GM10266 (cell line): Measurements from ENCODE around the gene PRR14.
A peak's percentile ranks its signal among the peaks of the same experiment; 100 is the strongest.
"Not testable (repeated sequence)": the region's sequence is repeated elsewhere in the genome, so short reads cannot be mapped to it uniquely, and the experiment has no call there.

ENCODE experiments used
- DNase-seq: peaks from one replicate; pipeline ENCODE4 v3.0.0; 2012; ENCODE audit errors: extremely low spot score
- TF ChIP-seq, protein P1 (sequence below): IDR thresholded peaks from 2 replicates; pipeline ENCODE4 v1.5.1; 2012; ENCODE audit warnings: mild to moderate bottlenecking, low read depth; ENCODE audit not compliant: control insufficient read depth, insufficient read depth; ENCODE audit errors: missing control alignments

Gene PRR14

DNA sequence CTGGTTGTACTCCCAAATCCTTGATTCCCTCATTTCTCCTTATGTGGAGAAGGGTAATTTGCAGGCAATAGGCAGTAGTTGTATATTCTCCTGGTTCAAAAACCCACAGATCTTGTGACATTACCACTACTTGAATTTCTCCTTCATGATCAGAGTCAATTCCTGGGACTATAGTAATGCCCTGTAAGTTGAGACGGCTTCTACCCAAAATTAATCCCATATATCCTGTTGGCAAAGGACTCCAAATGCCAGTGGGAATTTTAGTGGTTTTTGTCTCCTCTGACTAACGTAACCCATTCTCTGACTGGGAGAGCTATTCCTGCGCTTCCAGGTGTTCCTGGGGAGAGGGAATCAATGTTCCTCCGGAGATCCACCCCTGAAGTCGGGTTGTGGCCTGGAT lies 29.0 kb upstream of the PRR14 start:
- TF ChIP-seq, protein P1, sequence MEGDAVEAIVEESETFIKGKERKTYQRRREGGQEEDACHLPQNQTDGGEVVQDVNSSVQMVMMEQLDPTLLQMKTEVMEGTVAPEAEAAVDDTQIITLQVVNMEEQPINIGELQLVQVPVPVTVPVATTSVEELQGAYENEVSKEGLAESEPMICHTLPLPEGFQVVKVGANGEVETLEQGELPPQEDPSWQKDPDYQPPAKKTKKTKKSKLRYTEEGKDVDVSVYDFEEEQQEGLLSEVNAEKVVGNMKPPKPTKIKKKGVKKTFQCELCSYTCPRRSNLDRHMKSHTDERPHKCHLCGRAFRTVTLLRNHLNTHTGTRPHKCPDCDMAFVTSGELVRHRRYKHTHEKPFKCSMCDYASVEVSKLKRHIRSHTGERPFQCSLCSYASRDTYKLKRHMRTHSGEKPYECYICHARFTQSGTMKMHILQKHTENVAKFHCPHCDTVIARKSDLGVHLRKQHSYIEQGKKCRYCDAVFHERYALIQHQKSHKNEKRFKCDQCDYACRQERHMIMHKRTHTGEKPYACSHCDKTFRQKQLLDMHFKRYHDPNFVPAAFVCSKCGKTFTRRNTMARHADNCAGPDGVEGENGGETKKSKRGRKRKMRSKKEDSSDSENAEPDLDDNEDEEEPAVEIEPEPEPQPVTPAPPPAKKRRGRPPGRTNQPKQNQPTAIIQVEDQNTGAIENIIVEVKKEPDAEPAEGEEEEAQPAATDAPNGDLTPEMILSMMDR: no peak
- DNase-seq: no peak

DNA sequence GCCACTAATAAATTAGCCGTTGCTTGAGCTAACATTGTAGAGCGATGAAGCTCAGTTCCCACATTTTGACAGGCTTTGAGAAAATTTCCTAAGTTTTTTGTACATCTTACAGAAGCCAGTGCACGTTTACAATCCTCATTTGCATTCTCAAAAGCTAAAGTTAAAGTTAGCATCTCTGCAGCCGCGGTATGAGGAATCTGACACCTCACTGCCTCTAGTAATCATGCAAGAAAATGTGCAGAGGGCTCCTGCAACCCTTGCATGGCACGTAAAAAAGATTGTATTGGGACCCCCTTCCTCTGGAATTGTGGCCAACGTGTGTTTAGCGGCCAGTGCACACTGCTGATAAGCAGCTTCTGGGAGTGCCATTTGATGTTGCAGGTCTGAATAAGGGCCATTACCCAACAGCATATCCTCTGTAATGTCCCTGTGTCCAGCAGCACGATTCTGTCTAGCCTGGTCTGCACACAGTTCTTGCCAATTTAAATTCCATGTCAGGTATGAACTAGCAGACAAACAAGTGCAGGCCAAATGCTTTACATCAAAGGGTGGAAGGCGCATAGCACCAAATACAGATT lies 28.2 kb upstream of the PRR14 start:
- DNase-seq: no peak

DNA sequence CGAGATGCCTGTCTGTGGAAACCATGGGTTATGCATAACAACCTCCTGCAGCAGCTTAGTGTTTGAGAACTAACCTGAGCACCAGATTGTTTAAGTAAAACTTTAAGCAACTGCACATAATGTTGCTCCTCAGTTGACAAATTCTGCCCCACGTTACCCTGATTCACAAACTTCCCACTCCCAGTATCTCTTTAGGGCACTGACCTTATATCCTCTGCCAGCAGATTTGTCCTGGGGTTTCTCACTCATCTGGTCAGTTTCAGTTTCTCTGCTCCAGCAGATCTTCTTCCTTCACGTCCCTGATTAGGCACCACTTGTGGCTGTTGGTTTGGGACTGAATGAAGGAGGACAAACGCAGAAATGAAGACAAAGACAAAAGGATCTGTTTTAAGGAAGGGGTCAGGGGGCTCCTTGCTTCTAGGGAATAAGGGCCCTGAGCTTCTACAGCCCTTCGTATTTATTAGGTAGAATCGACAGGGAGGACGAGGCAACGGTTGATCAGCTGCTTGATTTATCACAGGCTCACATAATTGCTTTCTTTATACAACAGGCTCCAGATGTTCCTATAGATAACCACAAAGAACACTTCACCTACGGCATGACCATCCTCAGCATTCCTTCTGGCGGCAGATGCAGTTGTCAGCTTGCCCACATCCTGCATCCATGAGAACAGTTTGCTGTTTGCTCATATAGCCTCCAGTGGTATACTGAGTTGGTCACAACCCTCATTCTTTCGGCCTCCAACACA lies 27.1 kb upstream of the PRR14 start:
- no peak for DNase-seq
- TF ChIP-seq, protein P1: no peak

More for the DNA sequence above, 28.2 kb upstream of the PRR14 start:
- TF ChIP-seq, protein P1: no peak

DNA sequence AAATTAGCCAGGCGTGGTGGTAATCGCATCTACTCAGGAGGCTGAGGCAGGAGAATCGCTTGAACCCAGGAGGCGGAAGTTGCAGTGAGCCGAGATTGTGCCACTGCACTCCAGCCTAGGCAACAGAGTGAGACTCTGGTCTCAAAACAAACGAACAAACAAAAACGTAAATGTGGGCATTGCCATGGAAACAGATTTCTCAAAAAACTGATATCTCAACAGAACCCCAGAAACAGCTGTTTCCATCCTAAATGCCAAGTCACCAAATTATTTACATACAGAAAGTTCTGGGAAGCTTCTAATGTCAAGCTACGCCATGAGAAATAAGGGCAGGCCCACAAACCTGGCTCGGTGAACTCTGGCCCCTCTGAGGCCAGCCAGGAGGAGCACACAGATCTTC lies 24.5 kb upstream of the PRR14 start:
- no peak for DNase-seq
- TF ChIP-seq, protein P1: no peak

DNA sequence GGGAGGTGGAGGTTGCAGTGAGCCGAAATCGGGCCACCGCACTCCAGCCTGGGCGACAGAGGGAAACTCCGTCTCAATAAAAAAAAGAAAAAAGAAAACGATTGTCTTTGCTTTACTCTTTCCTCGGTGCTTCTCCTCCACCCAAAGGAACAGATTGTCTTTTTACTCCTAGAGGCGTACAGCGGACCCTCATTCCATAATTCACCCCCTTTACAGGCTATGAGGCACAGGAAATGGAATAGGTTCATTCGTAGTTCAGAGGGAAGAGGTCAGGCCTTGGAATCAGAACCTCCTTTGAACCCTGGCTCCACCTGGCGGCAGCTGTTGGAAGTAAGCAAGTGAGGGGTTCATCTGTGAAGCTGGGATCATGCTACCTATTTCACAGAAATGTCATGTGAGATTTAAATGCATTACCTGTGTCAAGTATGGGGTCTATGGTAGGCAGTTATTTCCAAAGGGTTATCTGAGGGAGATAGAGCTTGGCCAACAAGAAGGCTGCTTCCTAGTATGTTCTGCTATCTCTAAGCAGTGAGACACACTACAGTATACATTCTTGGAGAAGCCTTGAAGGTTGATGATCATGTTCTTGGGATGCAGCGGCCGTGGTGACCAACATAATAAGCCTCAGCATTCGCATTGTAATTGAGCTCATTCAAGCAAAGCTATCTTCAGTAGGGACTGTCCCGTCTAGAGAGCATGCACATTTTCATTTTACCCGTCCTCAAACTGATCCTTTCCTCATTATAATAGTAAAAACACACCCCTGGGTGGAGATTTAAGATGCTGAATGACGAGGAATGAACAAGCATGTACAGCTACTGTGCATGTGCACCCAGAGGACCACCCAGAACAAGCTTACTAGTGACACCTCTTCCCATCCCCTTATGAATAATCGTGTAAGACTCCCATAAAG lies 21.9 kb upstream of the PRR14 start:
- DNase-seq: peak; percentile 72

DNA sequence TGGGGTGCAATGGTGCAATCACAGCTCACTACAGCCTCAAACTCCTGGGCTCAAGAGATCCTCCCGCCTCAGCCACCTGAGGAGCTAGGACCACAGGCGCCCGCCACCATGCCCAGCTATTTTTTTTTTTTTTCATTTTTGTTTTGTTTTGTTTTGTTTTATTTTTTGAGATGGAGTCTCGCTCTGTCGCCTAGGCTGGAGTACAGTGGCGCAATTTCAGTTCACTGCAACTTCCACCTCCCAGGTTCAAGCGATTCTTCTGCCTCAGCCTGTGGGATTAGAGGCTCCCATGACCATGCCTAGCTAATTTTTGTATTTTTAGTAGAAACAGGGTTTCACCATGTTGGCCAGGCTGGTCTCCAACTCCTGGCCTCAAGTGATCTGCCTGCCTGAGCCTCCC lies 18.3 kb upstream of the PRR14 start:
- not testable (repeated sequence) for DNase-seq

More for the DNA sequence above, 21.9 kb upstream of the PRR14 start:
- TF ChIP-seq, protein P1: peak; percentile 81

DNA sequence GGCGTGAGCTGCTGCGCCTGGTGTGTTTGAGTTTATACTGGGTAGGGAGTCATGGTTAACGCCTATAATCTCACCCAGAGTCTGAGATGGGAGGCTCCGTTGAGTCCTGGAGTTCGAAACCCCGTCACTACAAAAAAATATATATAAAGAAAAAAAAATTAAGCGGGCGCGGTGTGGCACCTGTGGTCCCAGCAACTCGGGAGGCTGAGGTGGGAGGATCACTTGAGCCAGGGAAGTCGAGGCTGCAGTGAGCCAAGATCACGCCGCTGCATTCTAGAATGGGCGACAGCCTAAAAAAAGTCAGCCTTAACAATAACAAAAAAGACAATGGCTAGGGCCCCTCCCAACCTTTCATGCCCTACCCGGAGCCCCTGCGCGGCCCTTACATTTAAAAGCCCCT lies 17.2 kb upstream of the PRR14 start:
- DNase-seq: no peak
- TF ChIP-seq, protein P1: no peak
